ENCODE measurements around the gene ITIH4. TPM values are rescaled to one million over a fixed set of nuclear protein-coding genes. Genes with fewer than 3 reads are reported as not detected.

The ITIH4 gene
- total and polyA plus RNA-seq, 11 donors, result 0.76 to 11.2 (median 4.2) TPM

DNA sequence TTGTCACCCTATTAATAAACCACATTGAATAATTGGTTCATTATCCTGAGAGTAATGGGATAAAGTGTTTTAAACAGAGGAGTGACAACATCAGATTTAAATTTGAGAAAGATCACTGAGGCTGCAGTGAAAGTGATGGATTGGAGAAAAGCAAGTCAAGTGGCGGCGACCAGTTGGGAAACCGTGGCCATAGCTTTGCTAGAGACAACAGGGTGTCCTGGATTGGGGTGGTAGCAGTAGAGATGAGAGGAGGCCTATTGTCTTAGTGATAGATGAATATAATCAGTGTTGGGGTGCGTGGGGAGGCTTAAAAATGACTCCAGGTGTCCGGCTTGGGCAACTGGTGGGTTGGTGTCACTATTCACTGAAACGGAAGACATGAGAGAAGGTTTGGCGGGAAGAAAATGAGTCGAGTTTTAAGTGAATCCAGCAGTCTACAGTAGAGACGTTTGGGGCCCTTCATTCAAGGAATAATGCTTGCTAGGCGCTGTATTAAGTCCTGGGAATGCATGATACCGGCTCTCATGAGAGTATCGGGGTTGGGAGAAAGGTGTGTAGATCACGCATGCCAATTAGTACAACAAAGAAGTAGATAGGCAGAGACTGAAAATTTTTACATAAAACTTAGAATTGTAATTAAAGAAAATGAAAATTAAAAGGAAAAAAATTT, 60.6 kb downstream of the ITIH4 start:
- intact Hi-C loops (cut with DNase I), result loop anchor here in 5 of 10 donors (5.0 to 10.0 kb wide), 6 partner anchors 62 to 305 kb away; partner anchors contain the start of genes ITIH4 (in 1 of the 5), MUSTN1 (in 1 of the 5) and STIMATE (in 1 of the 5)
- no peaks in the 10 kb centered on the region for H3K27me3 ChIP-seq
- no peak for DNase-seq
- peaks cover 0 to 21% (median 10%) of the 10 kb centered on the region in 12 donors for H3K4me1 ChIP-seq
- 20 to 27% (median 20%) methylated on average over 13 of the region's 13 CpGs for WGBS, 4 donors
- H3K4me3 ChIP-seq, result peak overlapping the region; percentile 69 to 96 (median 88)
- no peak for TF ChIP-seq POLR2A (IDR thresholded peaks at IDR 0.05)
- peaks cover 0 to 36% (median 24%) of the 10 kb centered on the region in 9 donors for H3K36me3 ChIP-seq
- no peaks in the 10 kb centered on the region for H3K9me3 ChIP-seq
- no peak for ATAC-seq
- peak overlapping the region in 7 of 12 donors; percentile 71 to 92 (median 82) for H3K27ac ChIP-seq

DNA sequence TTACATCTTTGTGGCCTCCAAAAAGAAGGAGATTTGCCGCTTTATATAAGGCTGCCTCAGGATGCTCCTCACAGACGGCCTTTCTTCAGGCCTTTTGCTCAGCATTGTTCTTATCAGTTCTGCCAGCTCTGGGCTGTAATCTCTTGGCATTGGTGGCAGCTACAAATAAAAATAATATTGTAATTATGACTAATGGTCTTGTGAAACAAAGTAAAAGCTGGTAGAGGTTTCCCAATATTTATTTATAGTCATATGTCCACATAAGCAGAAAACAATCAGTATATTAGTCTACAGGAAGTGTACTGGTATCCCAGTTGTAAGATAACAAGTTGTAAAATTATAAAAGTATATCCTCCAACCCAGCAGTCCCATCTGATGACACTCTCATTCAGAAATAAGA, 67.0 kb downstream of the ITIH4 start:
- no peak for TF ChIP-seq POLR2A (IDR thresholded peaks at IDR 0.05)
- Histone ChIP-seq H3K27me3 (no peaks in the 10 kb centered on the region), H3K27ac (peak overlapping the region in 3 of 12 donors; percentile 18 to 86 (median 56)), H3K4me1 (peaks cover 0 to 22% (median 6%) of the 10 kb centered on the region in 12 donors), H3K9me3 (no peaks in the 10 kb centered on the region), H3K36me3 (peaks cover 3 to 100% (median 85%) of the 10 kb centered on the region in 9 donors), H3K4me3 (no peak overlapping the region)
- intact Hi-C loops (cut with DNase I), result no loop called here
- no peak for DNase-seq
- WGBS, 4 donors, result 58 to 76% (median 70%) methylated on average over 2 of the region's 2 CpGs
- peak in 2 of 4 donors; percentile 78 to 83 for ATAC-seq

Small RNAs within 50 kb of the gene (microRNA-seq; reads per million reads assigned to microRNA genes)
- 0 reads per million in 4 donors for gene MIR8064

Other genes with a start within 250 kb of the ITIH4 start
- 10 to 100 TPM; 33.8 to 61.7 (median 49.5) TPM for gene PBRM1, start 144.8 kb downstream of the ITIH4 start, total RNA-seq
- 10 to 100 TPM in 1 of 2 donors, 1 to 10 TPM in 1; 8.5 to 17.6 TPM for gene PBRM1, start 144.8 kb downstream of the ITIH4 start, polyA plus RNA-seq
- gene GNL3, start 144.6 kb downstream of the ITIH4 start, total RNA-seq, result 10 to 100 TPM; 23.6 to 47.4 (median 29.4) TPM
- gene GNL3, start 144.6 kb downstream of the ITIH4 start, polyA plus RNA-seq, result 10 to 100 TPM; 25.4 to 85.3 TPM
- gene GLT8D1, start 124.9 kb downstream of the ITIH4 start, total RNA-seq, result 10 to 100 TPM; 22.6 to 38.7 (median 28.3) TPM
- gene GLT8D1, start 124.9 kb downstream of the ITIH4 start, polyA plus RNA-seq, result 10 to 100 TPM; 21.7 to 39.0 TPM
- gene SPCS1, start 124.6 kb downstream of the ITIH4 start, total RNA-seq, result 100 to 1,000 TPM in 2 of 9 donors, 10 to 100 TPM in 7; 72.4 to 176 (median 80.2) TPM
- gene SPCS1, start 124.6 kb downstream of the ITIH4 start, polyA plus RNA-seq, result 100 to 1,000 TPM in 1 of 2 donors, 10 to 100 TPM in 1; 48.6 to 161 TPM
- gene NEK4, start 59.7 kb downstream of the ITIH4 start, total RNA-seq, result 10 to 100 TPM; 13.1 to 21.5 (median 15.2) TPM
- gene NEK4, start 59.7 kb downstream of the ITIH4 start, polyA plus RNA-seq, result 10 to 100 TPM in 1 of 2 donors, 1 to 10 TPM in 1; 2.7 to 11.0 TPM
- under 1 TPM in 2 of 9 donors, not detected in 7; 0.21 to 0.23 TPM for gene ITIH1, start 53.1 kb downstream of the ITIH4 start, total RNA-seq
- gene ITIH1, start 53.1 kb downstream of the ITIH4 start, polyA plus RNA-seq, result under 1 TPM in 1 of 2 donors, not detected in 1; 0.04 TPM
- gene ITIH3, start 35.9 kb downstream of the ITIH4 start, total RNA-seq, result 1 to 10 TPM in 1 of 9 donors, under 1 TPM in 8; 0.13 to 1.6 (median 0.65) TPM
- under 1 TPM; 0.19 to 0.76 TPM for gene ITIH3, start 35.9 kb downstream of the ITIH4 start, polyA plus RNA-seq
- 100 to 1,000 TPM in 2 of 9 donors, 10 to 100 TPM in 7; 13.5 to 207 (median 32.4) TPM for gene MUSTN1, start 4.3 kb upstream of the ITIH4 start, total RNA-seq
- 100 to 1,000 TPM in 1 of 2 donors, 10 to 100 TPM in 1; 31.0 to 183 TPM for gene MUSTN1, start 4.3 kb upstream of the ITIH4 start, polyA plus RNA-seq
- gene STIMATE, start 66.9 kb upstream of the ITIH4 start, total RNA-seq, result 10 to 100 TPM in 4 of 9 donors, 1 to 10 TPM in 5; 4.4 to 17.1 (median 10.0) TPM
- 1 to 10 TPM; 3.4 to 4.5 TPM for gene STIMATE, start 66.9 kb upstream of the ITIH4 start, polyA plus RNA-seq
- gene SFMBT1, start 215.4 kb upstream of the ITIH4 start, total RNA-seq, result 10 to 100 TPM; 13.7 to 18.8 (median 15.5) TPM
- 1 to 10 TPM; 3.4 to 9.6 TPM for gene SFMBT1, start 215.4 kb upstream of the ITIH4 start, polyA plus RNA-seq

Data from heart left ventricle (tissue), 16 donors.